H1 (cell line): Measurements from ENCODE around the gene PRKCA.

ENCODE experiments used
- CTCF ChIP-seq, 3 experiments: IDR thresholded peaks; 1 replicate in 2 of 3; 2 replicates in 1 of 3; pipeline versions ENCODE4 v1.5.1 to v1.6.1; 2011; ENCODE audit warnings: low read length in 3 of 3, mild to moderate bottlenecking in 3 of 3, inconsistent platforms in 2 of 3, low read depth in 1 of 3, moderate library complexity in 1 of 3; ENCODE audit not compliant: insufficient read depth in 1 of 3; ENCODE audit errors: control extremely low read depth in 1 of 3
- EP300 ChIP-seq, 2 experiments: IDR thresholded peaks; 1 replicate in 1 of 2; 2 replicates in 1 of 2; pipeline ENCODE4 v1.6.1; 2011 to 2012; ENCODE audit warnings: low read depth in 2 of 2, low read length in 2 of 2, mild to moderate bottlenecking in 2 of 2, borderline replicate concordance in 1 of 2, inconsistent platforms in 1 of 2, moderate library complexity in 1 of 2
- FOSL1 ChIP-seq: IDR thresholded peaks from 2 replicates; pipeline ENCODE4 v1.6.1; 2011; ENCODE audit warnings: mild to moderate bottlenecking, low read depth, low read length, moderate library complexity; ENCODE audit not compliant: insufficient read depth
- MAFK ChIP-seq: IDR thresholded peaks from 2 replicates; pipeline ENCODE4 v1.6.1; 2012; ENCODE audit warnings: low read depth, mild to moderate bottlenecking, improper control_type of control experiment, low read length
- TBP ChIP-seq: IDR thresholded peaks from 2 replicates; pipeline ENCODE4 v1.6.1; 2011; ENCODE audit warnings: low read depth, low read length, improper control_type of control experiment
- TEAD4 ChIP-seq: IDR thresholded peaks from 2 replicates; pipeline ENCODE4 v1.6.1; 2012; ENCODE audit warnings: low read depth, low read length, inconsistent platforms, mixed read lengths

- TF ChIP-seq FOSL1 (no peak), CTCF (IDR thresholded peaks at IDR 0.05; ENCODE audit: control extremely low read depth in 1 of 3, insufficient read depth in 1 of 3, low read depth in 1 of 3, low read length in 3 of 3) (no peak), MAFK (no peak), EP300 (IDR thresholded peaks at IDR 0.05; ENCODE audit: borderline replicate concordance in 1 of 2, low read depth in 2 of 2, low read length in 2 of 2) (no peak), TEAD4 (no peak), TBP (no peak)
These were observed 140.8 kb downstream of the PRKCA start for GRCh38 chr17:66443166-66443565.
